NCI-H82 treated with DMSO at 0.1 percent for 48 hours (cell line): ENCODE measurements around the gene RNF212B.
A peak's percentile ranks its signal among the peaks of the same experiment; 100 is the strongest.

Experiments used
- DNase-seq: peaks from one replicate; lab custom pipeline; 2025; ENCODE audit not compliant: unreplicated experiment; lab: John Stamatoyannopoulos, UW

The RNF212B gene

GRCh38 chr14:23319746-23320583 lies 82.2 kb downstream of the RNF212B start:
- no peak for DNase-seq

- DNase-seq, result peak; percentile 100
Measured at GRCh38 chr14:23320584-23321571, 83.1 kb downstream of the RNF212B start, which contains the start of gene PABPN1. Gene PABPN1, plus strand, starts transcription at chr14:23321457. Its CDS starts 13 bp downstream, at chr14:23321470.

- DNase-seq, result peak; percentile 65
Measured at GRCh38 chr14:23321572-23322547, 84.1 kb downstream of the RNF212B start.
